Measurements from ENCODE around the gene PFDN1.
A peak's percentile ranks its signal among the peaks of the same experiment; 100 is the strongest.
"Not testable (repeated sequence)": the region's sequence is repeated elsewhere in the genome, so short reads cannot be mapped to it uniquely, and the experiment has no call there.

PFDN1 gene

GRCh38 chr5:140302786-140303639 lies at the start of gene PFDN1:
Gene PFDN1 (minus strand): TSS chr5:140303101. CDS start chr5:140303073, 28 bp downstream.
- DNase-seq = peak; percentile 79

DNA sequence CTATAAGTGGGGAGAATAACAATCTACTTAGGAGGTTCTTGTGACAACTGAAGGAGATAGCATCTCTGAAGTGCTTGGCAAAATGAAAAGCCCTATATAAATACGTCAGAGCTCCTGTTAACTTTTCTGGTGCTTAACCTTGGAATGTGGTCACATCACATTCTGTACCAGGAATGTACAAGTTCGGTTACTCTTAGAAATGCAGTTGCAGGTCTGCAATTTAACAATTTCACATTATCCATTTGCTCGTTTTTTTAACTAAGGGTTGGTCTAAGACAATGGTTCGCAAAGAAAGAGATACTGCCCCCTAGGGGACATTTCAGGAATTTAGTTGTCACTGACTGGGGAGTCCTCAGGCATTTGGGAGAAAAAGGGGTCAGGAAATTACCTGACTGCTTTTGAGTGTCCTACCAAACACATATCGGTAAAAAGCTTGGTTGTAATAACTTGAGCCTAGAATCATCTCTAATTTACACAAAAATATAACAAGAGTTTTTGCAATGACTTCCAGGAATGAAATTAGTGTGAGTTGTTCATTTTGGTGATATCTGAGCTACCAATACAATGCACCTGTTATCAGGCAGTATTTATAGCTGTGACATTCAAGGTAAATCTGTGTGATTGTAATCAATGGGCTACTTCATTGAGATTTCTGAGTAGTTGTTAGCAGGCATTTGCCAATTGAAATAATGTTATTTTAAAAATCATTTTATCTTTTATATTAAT lies 48.9 kb upstream of the PFDN1 start:
- DNase-seq = peak; percentile 43

DNA sequence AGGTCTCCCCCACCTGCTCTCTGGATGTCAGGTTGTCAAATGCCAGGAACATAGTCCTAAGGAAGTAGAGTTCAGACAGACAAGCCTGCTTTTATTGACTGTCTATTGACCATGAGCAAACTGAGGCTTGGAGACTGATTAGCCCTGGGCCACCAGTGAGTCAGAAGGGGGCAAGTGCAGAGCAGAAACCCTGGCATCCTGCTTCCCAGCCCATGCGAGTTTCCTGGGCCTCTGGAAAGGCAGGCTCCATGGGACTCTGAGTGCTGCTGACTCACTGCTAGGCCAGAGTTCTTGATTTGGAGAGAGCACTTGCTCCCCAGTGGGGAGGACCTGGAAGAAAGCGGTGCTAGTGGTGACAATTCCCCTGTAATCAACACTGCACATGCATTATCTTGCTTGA lies 46.3 kb upstream of the PFDN1 start:
- no peak for DNase-seq

- DNase-seq = no peak
These were observed 45.2 kb upstream of the PFDN1 start for GRCh38 chr5:140348104-140348503.

DNA sequence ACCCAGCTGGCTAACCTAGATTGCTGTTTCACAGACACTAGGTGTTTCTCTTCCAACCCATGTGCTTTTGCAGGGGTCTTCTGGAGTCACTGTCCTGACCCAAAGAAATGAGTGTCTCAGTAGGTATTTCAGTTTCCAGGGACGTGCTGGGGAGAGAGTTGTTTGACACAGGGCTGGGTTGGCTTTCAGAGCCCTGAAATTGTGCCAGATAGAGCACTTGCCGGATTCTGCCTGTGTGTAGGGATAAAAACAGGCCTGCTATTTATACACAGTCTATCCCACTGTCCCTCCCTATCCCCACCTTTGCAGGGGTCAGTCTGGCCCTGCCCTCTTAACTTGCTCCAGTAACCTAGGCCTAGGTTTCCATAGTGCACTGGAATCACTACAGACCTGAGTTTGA lies 44.5 kb upstream of the PFDN1 start:
- DNase-seq = no peak

GRCh38 chr5:140346348-140347221 lies 43.7 kb upstream of the PFDN1 start, which contains the start of gene HBEGF:
Gene HBEGF (minus strand): TSS chr5:140346603. CDS start chr5:140346328, 275 bp downstream.
- DNase-seq = peak; percentile 51

DNA sequence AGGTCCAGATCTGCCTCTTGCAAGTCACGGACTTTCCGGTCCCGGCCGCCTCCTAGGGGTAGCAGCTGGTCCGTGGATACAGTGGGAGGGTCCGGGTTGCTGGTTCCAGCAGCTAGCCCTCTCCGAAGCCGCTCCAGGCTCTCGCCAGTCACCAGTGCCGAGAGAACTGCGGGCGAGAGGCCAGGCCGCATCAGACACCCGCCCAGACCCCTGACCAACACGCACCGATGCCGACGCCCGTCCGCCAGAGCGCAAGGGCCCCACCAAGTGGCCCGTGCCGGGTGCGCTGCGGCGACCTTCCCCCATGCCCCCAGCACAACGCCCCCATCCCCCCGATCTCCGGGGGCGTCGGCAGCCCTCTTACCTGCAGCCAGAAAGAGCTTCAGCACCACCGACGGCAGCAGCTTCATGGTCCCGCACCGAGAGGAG lies 43.0 kb upstream of the PFDN1 start:
- DNase-seq = no peak

- no peak for DNase-seq
These were observed 42.0 kb upstream of the PFDN1 start for GRCh38 chr5:140344683-140345423.

DNA sequence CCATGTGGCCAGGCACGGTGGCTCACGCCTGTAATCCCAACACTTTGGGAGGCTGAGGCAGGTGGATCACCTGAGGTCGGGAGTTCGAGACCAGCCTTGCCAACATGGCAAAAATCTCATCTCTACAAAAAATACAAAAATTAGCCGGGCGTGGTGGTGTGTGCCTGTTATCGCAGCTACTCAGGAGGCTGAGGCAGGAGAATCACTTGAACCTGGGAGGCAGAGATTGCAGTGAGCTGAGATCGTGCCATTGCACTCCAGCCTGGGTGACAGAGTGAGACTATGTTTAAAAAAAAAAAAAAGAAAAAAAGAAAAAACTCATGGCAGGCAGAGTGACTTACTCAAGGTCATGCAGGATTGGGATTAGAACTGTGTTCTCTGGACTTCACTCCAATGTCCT lies 40.9 kb upstream of the PFDN1 start:
- DNase-seq = not testable (repeated sequence)

DNA sequence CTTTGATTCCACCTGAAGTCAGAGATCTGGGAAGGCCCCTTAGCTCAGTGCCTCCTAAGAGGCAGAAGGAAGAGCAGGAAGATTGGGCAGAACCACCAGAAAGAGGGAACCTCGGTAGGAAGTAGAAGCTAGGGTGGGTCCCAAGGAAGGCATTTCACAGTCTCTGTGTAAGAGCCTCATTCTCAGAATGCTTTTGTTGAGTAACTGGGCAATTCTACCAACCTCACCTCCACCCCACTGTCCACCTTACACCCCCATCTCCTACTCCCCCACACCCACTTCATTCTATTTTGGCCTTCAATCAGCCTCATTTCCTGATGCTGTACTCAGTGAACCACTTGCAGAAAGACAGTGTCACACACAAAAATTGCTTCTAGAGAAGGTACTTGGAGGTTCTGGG lies 40.0 kb upstream of the PFDN1 start:
- DNase-seq = no peak

- DNase-seq = no peak
These were observed 39.4 kb upstream of the PFDN1 start for GRCh38 chr5:140342287-140342686.

DNA sequence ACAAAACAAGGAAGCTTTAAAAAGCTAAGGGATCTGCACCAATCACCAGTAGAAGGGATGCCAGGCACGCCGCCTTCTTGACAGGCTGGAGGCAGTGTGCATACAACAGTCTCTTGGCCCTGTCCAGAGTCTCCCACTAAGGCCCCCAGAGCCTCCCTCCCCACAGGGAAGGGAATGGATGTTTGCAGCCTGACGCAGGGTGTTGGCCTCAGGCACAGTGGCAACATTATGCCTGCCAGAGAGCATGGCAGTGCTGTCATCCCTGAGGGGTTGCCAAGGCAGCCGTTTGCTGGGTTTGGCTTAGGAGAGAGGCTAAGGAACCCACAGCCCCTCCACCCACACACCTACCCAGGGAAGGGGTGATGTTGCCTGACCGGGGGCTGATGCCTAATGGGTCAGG lies 38.7 kb upstream of the PFDN1 start:
- DNase-seq = no peak

GRCh38 chr5:140340605-140341121 lies 37.8 kb upstream of the PFDN1 start:
- no peak for DNase-seq

- DNase-seq = no peak
These were observed 36.7 kb upstream of the PFDN1 start for GRCh38 chr5:140339636-140340035.

DNA sequence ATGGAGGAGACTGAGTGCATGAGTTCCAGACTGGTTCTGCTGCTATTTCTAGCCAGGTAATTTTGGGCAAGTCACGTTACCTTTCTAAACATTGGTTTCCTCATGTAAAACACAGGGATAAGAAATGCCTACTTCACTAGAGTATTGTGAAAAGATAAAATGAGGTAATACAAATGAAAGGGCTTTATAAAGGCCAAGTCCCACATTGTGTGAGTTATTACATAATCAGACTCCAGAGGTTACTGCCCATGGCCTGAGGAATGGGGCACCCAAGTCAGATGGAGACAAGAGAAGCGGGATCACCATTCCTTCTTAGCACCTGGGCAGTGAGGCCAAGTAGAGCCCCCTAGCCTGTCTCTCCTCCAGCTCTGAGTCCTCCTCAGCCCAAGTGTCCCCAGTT lies 36.0 kb upstream of the PFDN1 start:
- no peak for DNase-seq

GRCh38 chr5:140338336-140338735 lies 35.4 kb upstream of the PFDN1 start:
- no peak for DNase-seq

DNA sequence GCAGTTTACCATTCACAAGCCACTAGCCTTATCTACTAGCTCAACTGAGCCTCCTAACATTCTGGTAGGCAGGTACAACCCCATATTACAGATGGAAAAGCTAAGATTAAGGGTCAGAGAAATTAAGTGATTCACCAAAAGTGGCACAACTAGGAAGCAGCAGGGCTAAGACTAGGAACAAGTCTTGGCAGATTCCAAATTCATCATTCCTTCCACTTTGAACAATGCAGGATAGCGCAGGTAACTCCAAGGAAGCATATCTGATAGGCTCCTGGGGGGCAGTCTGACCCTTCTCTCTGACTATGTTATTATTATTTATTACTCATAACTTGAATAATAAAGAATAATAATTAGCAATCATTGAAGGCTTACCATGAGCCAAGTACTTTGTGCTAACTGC lies 35.0 kb upstream of the PFDN1 start:
- no peak for DNase-seq

- no peak for DNase-seq
These were observed 33.5 kb upstream of the PFDN1 start for GRCh38 chr5:140336388-140336787.

DNA sequence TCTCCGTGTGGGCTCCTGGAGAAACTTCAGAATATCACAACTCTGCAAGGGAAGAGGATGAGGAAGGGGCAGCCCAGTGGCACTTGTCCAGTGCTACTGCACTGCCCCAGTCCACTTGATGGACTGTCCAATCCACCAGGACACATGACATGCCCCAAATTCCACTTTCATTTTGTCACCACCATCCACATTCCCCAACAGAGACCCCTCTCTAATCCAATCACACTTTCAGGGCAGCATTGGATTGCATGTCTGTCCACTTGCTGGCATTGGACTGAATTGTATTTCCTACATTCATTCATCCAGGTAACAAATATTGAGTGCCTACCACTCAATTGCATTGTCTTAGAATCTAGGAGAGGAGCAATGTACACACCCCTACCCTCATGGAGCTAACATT lies 28.7 kb upstream of the PFDN1 start:
- no peak for DNase-seq

GRCh38 chr5:140329739-140330481 lies 27.0 kb upstream of the PFDN1 start:
- DNase-seq = no peak

DNA sequence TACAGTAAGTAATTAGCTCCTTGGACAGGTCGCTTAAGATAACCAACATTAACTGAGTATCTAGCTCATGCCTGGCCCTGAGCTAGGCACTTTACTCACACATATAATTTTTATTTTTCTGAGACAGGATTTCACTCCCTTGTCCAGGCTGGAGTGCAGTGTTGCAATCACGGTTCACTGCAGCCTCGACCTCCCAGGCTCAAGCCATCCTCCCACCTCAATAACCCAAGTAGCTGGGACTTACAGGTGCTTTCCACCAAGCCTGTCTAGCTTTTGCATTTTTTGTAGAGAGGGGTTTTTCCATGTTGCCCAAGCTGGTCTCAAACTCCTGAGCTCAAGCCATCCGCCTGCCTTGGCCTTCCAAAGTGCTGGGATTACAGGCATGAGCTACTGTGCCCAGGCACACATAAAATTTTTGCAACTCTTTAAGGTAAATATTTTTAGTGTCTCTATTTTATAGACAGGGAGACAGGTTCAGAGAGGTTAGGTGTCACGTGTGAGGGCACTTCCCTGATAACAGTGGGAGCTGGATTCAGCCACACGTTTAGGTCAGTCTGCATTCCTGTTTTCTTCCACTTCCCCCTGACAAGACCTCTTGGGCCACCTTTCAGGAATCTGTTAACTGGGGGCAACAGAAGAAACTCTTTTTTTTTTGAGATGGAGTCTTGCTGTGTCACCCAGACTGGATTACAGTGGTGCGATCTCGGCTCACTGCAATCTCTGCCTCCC lies 25.3 kb upstream of the PFDN1 start:
- no peak for DNase-seq
